GM21717 (cell line): ENCODE measurements around the gene MAPRE3.

Experiments used
- ATAC-seq: cut with Tn5 transposase; IDR thresholded peaks from one replicate; pipeline ENCODE4 v1.9.1; 2021; ENCODE audit warnings: mild to moderate bottlenecking, moderate library complexity; ENCODE audit not compliant: unreplicated experiment

MAPRE3 gene

GRCh38 chr2:26948800-26949199 lies 21.6 kb upstream of the MAPRE3 start:
- no peak for ATAC-seq

- ATAC-seq = no peak
These were observed 20.2 kb upstream of the MAPRE3 start for GRCh38 chr2:26950246-26950645.

- ATAC-seq = no peak
These were observed 19.2 kb upstream of the MAPRE3 start for GRCh38 chr2:26951236-26951635.

- no peak for ATAC-seq
These were observed 18.1 kb upstream of the MAPRE3 start for GRCh38 chr2:26952374-26952773.

- ATAC-seq = no peak
These were observed 16.3 kb upstream of the MAPRE3 start for GRCh38 chr2:26954135-26954534.

GRCh38 chr2:26957041-26957440 lies 13.4 kb upstream of the MAPRE3 start:
- no peak for ATAC-seq

- no peak for ATAC-seq
These were observed 12.9 kb upstream of the MAPRE3 start for GRCh38 chr2:26957534-26957933.

GRCh38 chr2:26959331-26959730 lies 11.1 kb upstream of the MAPRE3 start:
- ATAC-seq = no peak

GRCh38 chr2:26964446-26965130 lies 5.8 kb upstream of the MAPRE3 start:
- no peak for ATAC-seq

GRCh38 chr2:26968001-26968400 lies 2.4 kb upstream of the MAPRE3 start:
- ATAC-seq = no peak

- ATAC-seq = no peak
These were observed 1.2 kb upstream of the MAPRE3 start for GRCh38 chr2:26969077-26969844.

GRCh38 chr2:26970928-26971627 lies 641 bp downstream of the MAPRE3 start:
- ATAC-seq = no peak

GRCh38 chr2:26971911-26972786 lies 1.7 kb downstream of the MAPRE3 start:
- ATAC-seq = no peak

GRCh38 chr2:26974352-26974751 lies 3.9 kb downstream of the MAPRE3 start:
- ATAC-seq = no peak

GRCh38 chr2:26975102-26975501 lies 4.7 kb downstream of the MAPRE3 start:
- no peak for ATAC-seq

GRCh38 chr2:26975656-26976055 lies 5.2 kb downstream of the MAPRE3 start:
- ATAC-seq = no peak

- no peak for ATAC-seq
These were observed 5.8 kb downstream of the MAPRE3 start for GRCh38 chr2:26976237-26976636.

- ATAC-seq = no peak
These were observed 6.6 kb downstream of the MAPRE3 start for GRCh38 chr2:26977012-26977411.

GRCh38 chr2:26978061-26978596 lies 7.7 kb downstream of the MAPRE3 start:
- no peak for ATAC-seq

- no peak for ATAC-seq
These were observed 9.3 kb downstream of the MAPRE3 start for GRCh38 chr2:26979741-26980140.

GRCh38 chr2:26980971-26981370 lies 10.5 kb downstream of the MAPRE3 start:
- no peak for ATAC-seq
